Nephron (organoid): ENCODE data around the gene CCDC192.
"Not testable (repeated sequence)": the region's sequence is repeated elsewhere in the genome, so short reads cannot be mapped to it uniquely, and the experiment has no call there.

Experiments
- H3K27ac Mint-ChIP-seq, 3 experiments: 2 replicates each; pipeline ENCODE4 v1.8.0; 2020; ENCODE audit warnings: mixed read lengths in 3 of 3, mild to moderate bottlenecking in 2 of 3, moderate library complexity in 1 of 3
- H3K27me3 Mint-ChIP-seq: 2 replicates; pipeline ENCODE4 v1.8.0; 2021; ENCODE audit warnings: low read depth, mild to moderate bottlenecking, moderate library complexity, mixed read lengths
- H3K36me3 Mint-ChIP-seq: 2 replicates; pipeline ENCODE4 v1.8.0; 2020; ENCODE audit warnings: low read depth, mixed read lengths
- H3K4me1 Mint-ChIP-seq: 2 replicates; pipeline ENCODE4 v1.8.0; 2020; ENCODE audit warnings: mixed read lengths
- H3K4me3 Mint-ChIP-seq, 3 experiments: 2 replicates each; pipeline ENCODE4 v1.8.0; 2020; ENCODE audit warnings: mild to moderate bottlenecking in 3 of 3, mixed read lengths in 3 of 3, moderate library complexity in 2 of 3
- H3K9me3 Mint-ChIP-seq: 2 replicates; pipeline ENCODE4 v1.8.0; 2020; ENCODE audit warnings: mixed read lengths
- CTCF ChIP-seq, 3 experiments: fragments of 200-600 bp; sonication (generic); IDR thresholded peaks; one replicate each; pipeline ENCODE4 v1.5.0; 2021; ENCODE audit warnings: antibody characterized with exemption in 3 of 3; ENCODE audit not compliant: unreplicated experiment in 3 of 3

CCDC192 gene

GRCh38 chr5:127718181-127718580, 15.0 kb downstream of the CCDC192 start:
- H3K36me3 Mint-ChIP-seq, result peaks cover 7% of the 10 kb centered on the region
- H3K27me3 Mint-ChIP-seq, result no peaks in the 10 kb centered on the region
- TF ChIP-seq CTCF (IDR thresholded peaks at IDR 0.05; ENCODE audit: unreplicated experiment in 3 of 3), result no peak
- no peaks in the 10 kb centered on the region for H3K4me1 Mint-ChIP-seq
- no peak overlapping the region for H3K27ac Mint-ChIP-seq
- H3K9me3 Mint-ChIP-seq, result peaks cover 29% of the 10 kb centered on the region
- no peak overlapping the region for H3K4me3 Mint-ChIP-seq

- TF ChIP-seq CTCF (IDR thresholded peaks at IDR 0.05; ENCODE audit: unreplicated experiment in 3 of 3), result no peak
- Mint-ChIP-seq H3K4me3 (no peak overlapping the region), H3K4me1 (no peaks in the 10 kb centered on the region), H3K9me3 (peaks cover 26% of the 10 kb centered on the region), H3K36me3 (peaks cover 7% of the 10 kb centered on the region), H3K27ac (no peak overlapping the region), H3K27me3 (no peaks in the 10 kb centered on the region)
These were observed 20.4 kb downstream of the CCDC192 start for GRCh38 chr5:127723571-127723970.

GRCh38 chr5:127725673-127726072, 22.5 kb downstream of the CCDC192 start:
- no peak overlapping the region for H3K27ac Mint-ChIP-seq

GRCh38 chr5:127732963-127733362, 29.8 kb downstream of the CCDC192 start:
- Mint-ChIP-seq H3K27ac (no peak overlapping the region), H3K27me3 (no peaks in the 10 kb centered on the region), H3K9me3 (peaks cover 28% of the 10 kb centered on the region), H3K4me3 (no peak overlapping the region), H3K4me1 (no peaks in the 10 kb centered on the region), H3K36me3 (no peaks in the 10 kb centered on the region)
- no peak for TF ChIP-seq CTCF (IDR thresholded peaks at IDR 0.05; ENCODE audit: unreplicated experiment in 3 of 3)

More at GRCh38 chr5:127725673-127726072, 22.5 kb downstream of the CCDC192 start:
- H3K27me3 Mint-ChIP-seq, result no peaks in the 10 kb centered on the region
- no peaks in the 10 kb centered on the region for H3K4me1 Mint-ChIP-seq
- no peak for TF ChIP-seq CTCF (IDR thresholded peaks at IDR 0.05; ENCODE audit: unreplicated experiment in 3 of 3)
- no peak overlapping the region for H3K4me3 Mint-ChIP-seq
- peaks cover 26% of the 10 kb centered on the region for H3K9me3 Mint-ChIP-seq
- H3K36me3 Mint-ChIP-seq, result peaks cover 7% of the 10 kb centered on the region

GRCh38 chr5:127739348-127739747, 36.2 kb downstream of the CCDC192 start:
- not testable (repeated sequence) for H3K4me1 Mint-ChIP-seq, H3K27me3 Mint-ChIP-seq, H3K36me3 Mint-ChIP-seq, H3K9me3 Mint-ChIP-seq
- Mint-ChIP-seq H3K27ac (peak overlapping the region in 2 of 3 experiments; percentile 32 to 58), H3K4me3 (peak overlapping the region; percentile 70 to 78 (median 74))

GRCh38 chr5:127739807-127740384, 36.7 kb downstream of the CCDC192 start:
- H3K4me1 Mint-ChIP-seq, result no peaks in the 10 kb centered on the region
- no peak for TF ChIP-seq CTCF (IDR thresholded peaks at IDR 0.05; ENCODE audit: unreplicated experiment in 3 of 3)
- H3K36me3 Mint-ChIP-seq, result peaks cover 3% of the 10 kb centered on the region
- peaks cover 3% of the 10 kb centered on the region for H3K9me3 Mint-ChIP-seq
- peak overlapping the region in 2 of 3 experiments; percentile 32 to 58 for H3K27ac Mint-ChIP-seq
- peaks cover 3% of the 10 kb centered on the region for H3K27me3 Mint-ChIP-seq
- H3K4me3 Mint-ChIP-seq, result peak overlapping the region; percentile 70 to 78 (median 74)
